ENCODE results near the gene IL11RA.

IL11RA gene

GRCh38 chr9:34651876-34652601 is at the start of gene IL11RA:
IL11RA (plus strand) TSS chr9:34652185; CDS start chr9:34655218, 3,033 bp downstream.
- no peak for DNase-seq (ENCODE audit: low read depth)

GRCh38 chr9:34603610-34604231 is 48.3 kb upstream of the IL11RA start:
- peak; percentile 43 for DNase-seq (ENCODE audit: low read depth)

- no peak for DNase-seq (ENCODE audit: low read depth)
Observed at GRCh38 chr9:34606190-34606589, 45.8 kb upstream of the IL11RA start.

GRCh38 chr9:34606905-34607304 is 45.1 kb upstream of the IL11RA start:
- DNase-seq (ENCODE audit: low read depth): no peak

- no peak for DNase-seq (ENCODE audit: low read depth)
Observed at GRCh38 chr9:34607331-34607730, 44.7 kb upstream of the IL11RA start.

- DNase-seq (ENCODE audit: low read depth): no peak
Observed at GRCh38 chr9:34610434-34611206, 41.4 kb upstream of the IL11RA start.

- DNase-seq (ENCODE audit: low read depth): no peak
Observed at GRCh38 chr9:34611251-34611810, 40.7 kb upstream of the IL11RA start.

- DNase-seq (ENCODE audit: low read depth): peak; percentile 70
Observed at GRCh38 chr9:34611811-34612787, 39.9 kb upstream of the IL11RA start, which contains the start of gene RPP25L. RPP25L (minus strand) TSS chr9:34612097; CDS start chr9:34611296, 801 bp downstream.

GRCh38 chr9:34612788-34613390 is 39.1 kb upstream of the IL11RA start:
- peak; percentile 41 for DNase-seq (ENCODE audit: low read depth)

- no peak for DNase-seq (ENCODE audit: low read depth)
Observed at GRCh38 chr9:34615132-34615531, 36.9 kb upstream of the IL11RA start.

GRCh38 chr9:34620061-34620994 is 31.7 kb upstream of the IL11RA start, which contains the start of gene DCTN3:
DCTN3 (minus strand) TSS chr9:34620495; CDS start chr9:34620464, 31 bp downstream.
- DNase-seq (ENCODE audit: low read depth): peak; percentile 86

- no peak for DNase-seq (ENCODE audit: low read depth)
Observed at GRCh38 chr9:34623374-34624235, 28.4 kb upstream of the IL11RA start.

GRCh38 chr9:34624475-34625185 is 27.4 kb upstream of the IL11RA start:
- DNase-seq (ENCODE audit: low read depth): no peak

- DNase-seq (ENCODE audit: low read depth): no peak
Observed at GRCh38 chr9:34625186-34625486, 26.8 kb upstream of the IL11RA start.

GRCh38 chr9:34627716-34628655 is 24.0 kb upstream of the IL11RA start:
- no peak for DNase-seq (ENCODE audit: low read depth)

- DNase-seq (ENCODE audit: low read depth): peak; percentile 22
Observed at GRCh38 chr9:34628656-34629490, 23.1 kb upstream of the IL11RA start, which contains the start of gene ARID3C. ARID3C (minus strand) TSS chr9:34629066; CDS start chr9:34628014, 1,052 bp downstream.
